GM12878 (cell line): ENCODE data around the gene FKBP4. TPM values are rescaled to one million over a fixed set of nuclear protein-coding genes. Genes with fewer than 3 reads are reported as not detected.
A peak's percentile ranks its signal among the peaks of the same experiment; 100 is the strongest.

Experiments used
- ATAC-seq: fragments of 200-7000 bp; cut with Tn5 transposase; 3 replicates; pipeline ENCODE4 v1.9.1; 2020; ENCODE audit warnings: mild to moderate bottlenecking, moderate library complexity
- BruUV-seq: library from RNA; stranded (reverse); fragments of 400-500 nt; replicated peaks from 2 replicates; lab custom pipeline; 2021; lab: Mats Ljungman, UMichigan
- CTCF ChIA-PET: fragments of 300-600 bp; sonication (Branson Sonifier 250); formaldehyde crosslinking; extraction: SDS; loops from one replicate; lab custom pipeline; 2021; ENCODE audit warnings: inconsistent platforms; lab: Yijun Ruan, JAX
- POLR2A ChIA-PET: fragments of 350-600 bp; formaldehyde crosslinking; extraction: SDS; loops from one replicate; lab custom pipeline; 2021; ENCODE audit warnings: inconsistent platforms; lab: Charles Lee
- RAD21 ChIA-PET: fragments of 300-600 bp; sonication (Branson Sonifier 250); formaldehyde crosslinking; loops from one replicate; lab custom pipeline; 2023; ENCODE audit warnings: antibody characterized with exemption; ENCODE audit not compliant: unreplicated experiment; lab: Charles Lee
- SMC1A ChIA-PET: fragments of 300-600 bp; sonication (Branson Sonifier 250); formaldehyde crosslinking; loops from one replicate; lab custom pipeline; 2023; ENCODE audit not compliant: unreplicated experiment, uncharacterized antibody; lab: Charles Lee
- DNase-seq: peaks from one replicate; pipeline ENCODE4 v3.0.0-alpha.2; 2011; ENCODE audit warnings: low read depth, low spot score
- FAIRE-seq: peaks from 3 replicates; lab custom pipeline; 2011; peaks lifted over from hg19 to GRCh38; lab: Jason Lieb, UNC
- H2AFZ ChIP-seq: 2 replicates; pipeline ENCODE4 v1.6.0; 2011; ENCODE audit warnings: low read depth, low read length, control low read depth; ENCODE audit not compliant: control insufficient read depth
- H3K27ac ChIP-seq: 2 replicates; pipeline ENCODE4 v1.5.1; 2011; ENCODE audit warnings: control low read depth; ENCODE audit not compliant: control insufficient read depth, insufficient read depth
- H3K27me3 ChIP-seq, 2 experiments: replicated peaks in 1 of 2; 2 replicates each; pipeline versions ENCODE4 v1.6.0 to v1.6.1; 2011; ENCODE audit warnings: low read length in 1 of 2; ENCODE audit not compliant: control insufficient read depth in 2 of 2, insufficient read depth in 2 of 2
- H3K36me3 ChIP-seq, 2 experiments: 2 replicates each; pipeline ENCODE4 v1.5.1; 2011; ENCODE audit warnings: low read length in 1 of 2; ENCODE audit not compliant: control insufficient read depth in 2 of 2, insufficient read depth in 2 of 2
- H3K4me1 ChIP-seq: 2 replicates; pipeline ENCODE4 v1.6.1; 2011; ENCODE audit warnings: mild to moderate bottlenecking, low read length, moderate library complexity, mixed read lengths; ENCODE audit not compliant: control insufficient read depth, insufficient read depth
- H3K4me2 ChIP-seq: 2 replicates; pipeline ENCODE4 v1.6.0; 2011; ENCODE audit warnings: control low read depth; ENCODE audit not compliant: control insufficient read depth, insufficient read depth
- H3K4me3 ChIP-seq: fragments of 200-600 bp; sonication (generic); 2 replicates; pipeline ENCODE4 v1.5.1; 2016
- H3K79me2 ChIP-seq: 2 replicates; pipeline ENCODE4 v1.6.0; 2011; ENCODE audit warnings: low read length; ENCODE audit not compliant: control insufficient read depth, insufficient read depth
- H3K9ac ChIP-seq: 2 replicates; pipeline ENCODE4 v1.8.0; 2011; ENCODE audit warnings: low read length, control low read depth, mixed read lengths; ENCODE audit not compliant: control insufficient read depth, insufficient read depth
- H3K9me3 ChIP-seq: replicated peaks from 3 replicates; pipeline ENCODE4 v1.5.1; 2011; ENCODE audit warnings: mild to moderate bottlenecking, low read length; ENCODE audit not compliant: control insufficient read depth, insufficient read depth
- H4K20me1 ChIP-seq: 2 replicates; pipeline ENCODE4 v1.6.0; 2011; ENCODE audit not compliant: control insufficient read depth, insufficient read depth
- ATF3 ChIP-seq: IDR thresholded peaks from 2 replicates; pipeline ENCODE4 v1.6.1; 2011; ENCODE audit warnings: low read depth, mild to moderate bottlenecking, low read length, moderate library complexity, borderline replicate concordance; ENCODE audit errors: extremely low read depth
- BCL11A ChIP-seq: IDR thresholded peaks from 2 replicates; pipeline ENCODE4 v1.6.1; 2011; ENCODE audit warnings: low read depth, low read length
- CBX3 ChIP-seq: fragments of 200-600 bp; sonication (generic); IDR thresholded peaks from 2 replicates; pipeline ENCODE4 v1.6.1; 2016; ENCODE audit warnings: low read depth, borderline replicate concordance
- E2F4 ChIP-seq: IDR thresholded peaks from 2 replicates; pipeline ENCODE4 v1.6.1; 2012; ENCODE audit warnings: low read depth, low read length, improper control_type of control experiment
- EZH2 ChIP-seq: IDR thresholded peaks from 2 replicates; pipeline ENCODE4 v1.6.1; 2012; ENCODE audit warnings: low read depth, mild to moderate bottlenecking, control low read depth, inconsistent platforms, low read length, borderline replicate concordance; ENCODE audit not compliant: control insufficient read depth
- FOS ChIP-seq: IDR thresholded peaks from 3 replicates; pipeline ENCODE4 v1.6.1; 2011; ENCODE audit warnings: borderline replicate concordance; ENCODE audit not compliant: insufficient read length; ENCODE audit errors: extremely low read depth
- HDAC6 ChIP-seq: fragments of 200-600 bp; sonication (generic); IDR thresholded peaks from one replicate; pipeline ENCODE4 v1.8.0; 2017; ENCODE audit warnings: antibody characterized with exemption; ENCODE audit not compliant: unreplicated experiment
- IKZF2 ChIP-seq, 2 experiments: fragments of 450-650 bp; IDR thresholded peaks; 2 replicates each; pipeline ENCODE4 v1.6.1; 2017; ENCODE audit warnings: mild to moderate bottlenecking in 2 of 2, moderate library complexity in 2 of 2
- IRF3 ChIP-seq: fragments of 450-650 bp; IDR thresholded peaks from 2 replicates; pipeline ENCODE4 v1.6.1; 2014; ENCODE audit warnings: mild to moderate bottlenecking
- IRF4 ChIP-seq: IDR thresholded peaks from 2 replicates; pipeline ENCODE4 v1.6.1; 2011; ENCODE audit warnings: low read depth, low read length
- KLF5 ChIP-seq: fragments of 450-650 bp; IDR thresholded peaks from 2 replicates; pipeline ENCODE4 v1.6.1; 2014; ENCODE audit warnings: mild to moderate bottlenecking; ENCODE audit not compliant: partially characterized antibody
- MTA2 ChIP-seq: fragments of 450-650 bp; IDR thresholded peaks from 2 replicates; pipeline ENCODE4 v1.6.1; 2016; ENCODE audit warnings: low read depth, mild to moderate bottlenecking, moderate library complexity
- REST ChIP-seq: IDR thresholded peaks from 2 replicates; pipeline ENCODE4 v1.6.1; 2012; ENCODE audit warnings: mild to moderate bottlenecking, low read depth, low read length
- SMARCA5 ChIP-seq: fragments of 450-650 bp; IDR thresholded peaks from 2 replicates; pipeline ENCODE4 v1.6.1; 2017; ENCODE audit warnings: mild to moderate bottlenecking
- TCF12 ChIP-seq: IDR thresholded peaks from 2 replicates; pipeline ENCODE4 v1.6.1; 2011; ENCODE audit warnings: low read depth, mild to moderate bottlenecking, low read length
- WRNIP1 ChIP-seq: IDR thresholded peaks from 2 replicates; pipeline ENCODE4 v1.6.1; 2011; ENCODE audit warnings: low read depth, low read length, improper control_type of control experiment, borderline replicate concordance
- ZNF217 ChIP-seq: fragments of 450-650 bp; IDR thresholded peaks from 2 replicates; pipeline ENCODE4 v1.6.1; 2017; ENCODE audit warnings: antibody characterized with exemption, mild to moderate bottlenecking
- ZNF384 ChIP-seq: IDR thresholded peaks from 2 replicates; pipeline ENCODE4 v1.6.1; 2012; ENCODE audit warnings: low read depth, mild to moderate bottlenecking, low read length, improper control_type of control experiment, borderline replicate concordance
- ZSCAN29 ChIP-seq: fragments of 450-650 bp; IDR thresholded peaks from 2 replicates; pipeline ENCODE4 v1.6.1; 2017; ENCODE audit warnings: mild to moderate bottlenecking, moderate library complexity
- WGBS: methylation state at CpG from one replicate; pipeline ENCODE4 v1.1.6; 2016; ENCODE audit warnings: low lambda C conversion rate; ENCODE audit not compliant: insufficient replicate concordance, insufficient coverage; ENCODE audit errors: missing lambda C conversion rate; 5-methylcytosine and 5-hydroxymethylcytosine counted together
- in situ Hi-C: fragments of 300-500 bp; cut with MboI; formaldehyde crosslinking; loops from 9 replicates; pipeline ENCODE4 v1.14.3; 2018; ENCODE audit warnings: mixed read lengths
- intact Hi-C: fragments of 100-400 bp; cut with micrococcal nuclease; formaldehyde crosslinking; loops from one replicate; pipeline ENCODE4 v1.14.2; 2022; ENCODE audit not compliant: unreplicated experiment
- polyA plus RNA-seq, 11 experiments: library from polyadenylated mRNA; depleted of rRNA in 4 of 11; unstranded in 6 of 11; stranded (reverse) in 5 of 11; fragments of >200 nt; fragmentation: Nextera tagmentation in 4 of 11; fragmentation: Illumina TruSeq in 1 of 11; extraction: Ambion mirVana in 4 of 11; extraction: Trizol in 1 of 11; gene quantifications; 1 replicate in 1 of 11; 2 replicates in 10 of 11; pipeline versions ENCODE4 v1.2.1 to v1.2.3, GENCODE V29; 2011 to 2016; ENCODE audit warnings: inconsistent platforms in 2 of 11, missing spikeins in 2 of 11, low read depth in 1 of 11
- total RNA-seq, 4 experiments: library from RNA; depleted of rRNA in 3 of 4; stranded (reverse); fragments of >200 nt in 3 of 4; fragmentation: Illumina TruSeq in 1 of 4; extraction: Trizol in 1 of 4; gene quantifications; 2 replicates each; pipeline versions ENCODE4 v1.2.1 to v1.2.3, GENCODE V29; 2013 to 2021

The FKBP4 gene
- total and polyA plus RNA-seq, 10 of the 15 experiments (the other 5 are each of a cell fraction or from before 2014, with no cell fraction given) = 8.9 to 90.0 (median 45.4) TPM

GRCh38 chr12:2825132-2825531 lies 30.4 kb downstream of the FKBP4 start:
- no peak overlapping the region for H3K9ac ChIP-seq
- no peak overlapping the region for H3K27ac ChIP-seq
- ATAC-seq = no peak
- H2AFZ ChIP-seq = no peak overlapping the region
- no peaks in the 10 kb centered on the region for H3K9me3 ChIP-seq
- H4K20me1 ChIP-seq = no peaks in the 10 kb centered on the region; the same call in 1 of the 2 replicates
- DNase-seq = no peak
- intact Hi-C loops (no loop called here), in situ Hi-C loops (no loop called here)
- FAIRE-seq = no peak
- RAD21 ChIA-PET = no interaction called here
- H3K4me1 ChIP-seq = no peaks in the 10 kb centered on the region
- H3K36me3 ChIP-seq = peaks cover 3 to 18% of the 10 kb centered on the region in 2 experiments
- H3K79me2 ChIP-seq = no peaks in the 10 kb centered on the region
- no peaks in the 10 kb centered on the region for H3K27me3 ChIP-seq
- POLR2A ChIA-PET = no interaction called here
- CTCF ChIA-PET = no interaction called here
- 92% methylated on average over 4 of the region's 4 CpGs for WGBS
- TSS peak; percentile 28 for BruUV-seq
- H3K4me2 ChIP-seq = no peak overlapping the region
- no peak overlapping the region for H3K4me3 ChIP-seq
- TF ChIP-seq KLF5 (no peak), EZH2 (no peak), WRNIP1 (no peak), BCL11A (no peak), ATF3 (no peak), TCF12 (no peak), IKZF2 (IDR thresholded peaks at IDR 0.05) (no peak), CBX3 (no peak), SMARCA5 (no peak), ZNF217 (no peak), FOS (no peak), REST (no peak), MTA2 (no peak), IRF3 (no peak), E2F4 (no peak), IRF4 (no peak), ZNF384 (no peak), ZSCAN29 (no peak), HDAC6 (no peak)
- SMC1A ChIA-PET = interaction anchor here (0.6 kb wide), 1 partner anchor 49 kb away, joined by 3 read pairs; no protein-coding TSS in a partner anchor
